UCSD-AML1 (cell line): ENCODE data around the gene HOXC11.

Experiments
- DNase-seq: peaks from one replicate; lab custom pipeline; 2025; ENCODE audit not compliant: unreplicated experiment; lab: John Stamatoyannopoulos, UW

HOXC11 gene

DNA sequence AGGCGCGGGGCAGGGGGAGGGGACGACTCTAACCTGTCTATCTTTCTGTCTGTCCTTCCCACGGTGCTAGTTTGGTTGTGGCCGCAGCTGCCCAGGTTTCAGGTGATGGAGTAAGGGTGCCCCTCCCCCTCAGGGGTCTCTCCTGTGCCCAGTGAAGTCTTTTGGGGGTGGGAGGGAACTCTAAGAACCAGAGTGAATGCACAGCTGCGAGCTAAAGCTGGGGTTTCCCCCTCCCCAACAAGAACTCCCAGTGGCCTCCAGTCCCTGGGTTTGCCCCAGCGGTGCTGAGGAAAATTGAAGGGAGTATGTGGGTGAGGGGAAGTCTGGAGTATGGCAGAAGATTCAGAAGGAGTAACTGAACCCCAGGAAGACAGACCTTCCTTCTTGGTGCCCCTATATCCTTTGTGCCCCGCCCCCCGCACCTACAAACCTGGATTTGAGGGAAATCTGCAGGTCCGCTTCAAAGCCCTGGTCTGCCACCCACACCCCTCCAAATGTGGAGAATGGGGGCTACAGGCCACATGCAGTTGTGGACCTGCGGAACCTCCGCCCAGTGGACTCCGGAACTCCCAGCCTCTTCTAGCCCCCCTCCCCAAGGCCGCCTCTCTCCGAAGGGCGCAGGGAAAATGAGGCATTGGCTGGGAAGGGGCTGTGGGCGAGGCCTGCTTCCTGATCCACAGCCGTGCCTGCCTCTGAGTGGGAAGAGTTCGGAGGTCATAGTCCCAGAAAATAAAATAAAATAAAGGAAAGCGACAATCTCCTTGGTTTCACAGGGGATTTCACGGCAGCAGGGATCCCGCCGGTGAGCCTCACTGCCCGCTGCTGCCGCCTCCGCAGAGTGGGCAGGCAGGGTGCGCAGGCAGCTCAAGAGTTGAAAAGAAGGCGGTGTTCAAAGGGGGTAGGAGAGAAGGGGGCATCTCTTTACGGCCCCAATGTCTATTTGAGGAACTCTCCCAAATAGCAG lies 23.6 kb downstream of the HOXC11 start:
- DNase-seq: no peak

DNA sequence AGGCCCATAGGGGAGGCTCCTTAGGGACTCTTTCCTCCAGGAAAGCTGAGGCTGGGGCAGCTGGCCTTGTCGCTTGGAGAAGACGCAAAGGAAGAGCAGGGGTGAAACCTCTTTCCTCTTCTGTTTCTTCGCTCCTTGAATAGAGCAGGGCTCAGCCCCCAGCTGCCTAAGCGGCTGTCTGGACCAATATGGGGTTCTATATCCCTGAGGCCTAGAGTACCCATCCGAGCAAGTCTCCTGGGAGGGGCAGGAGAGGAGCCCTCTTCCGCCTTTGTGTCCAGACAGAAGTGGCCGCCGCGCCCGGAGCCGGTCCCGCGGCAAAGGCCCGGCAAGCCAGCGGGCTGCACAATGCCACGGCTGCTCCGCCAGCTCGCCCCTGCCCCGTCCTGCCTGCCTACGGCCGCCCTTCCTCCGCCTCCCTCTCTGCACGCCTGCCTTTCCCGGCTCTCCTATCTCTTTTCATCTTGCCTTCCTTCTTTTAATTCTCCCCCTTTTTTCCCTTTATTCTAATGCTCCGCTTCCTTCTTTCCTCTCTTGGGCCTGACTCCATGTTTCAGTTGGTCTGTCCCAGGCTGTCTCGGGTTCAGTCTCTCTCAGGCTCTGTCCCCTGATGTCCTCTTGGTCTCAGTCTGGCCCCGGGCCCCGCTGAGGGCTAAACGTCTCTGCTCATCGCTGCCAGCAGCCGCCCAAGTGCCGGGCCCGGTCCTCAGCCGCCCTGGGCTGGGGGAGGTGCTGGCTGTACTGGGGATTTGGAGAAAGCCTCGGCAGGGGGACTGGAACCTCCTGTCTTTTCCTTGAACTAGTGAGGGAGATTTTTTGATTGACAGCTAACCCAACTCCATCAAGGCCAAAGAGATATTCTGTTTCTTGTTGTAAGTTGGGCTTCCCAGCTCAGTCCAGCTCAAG lies 24.5 kb downstream of the HOXC11 start:
- no peak for DNase-seq

DNA sequence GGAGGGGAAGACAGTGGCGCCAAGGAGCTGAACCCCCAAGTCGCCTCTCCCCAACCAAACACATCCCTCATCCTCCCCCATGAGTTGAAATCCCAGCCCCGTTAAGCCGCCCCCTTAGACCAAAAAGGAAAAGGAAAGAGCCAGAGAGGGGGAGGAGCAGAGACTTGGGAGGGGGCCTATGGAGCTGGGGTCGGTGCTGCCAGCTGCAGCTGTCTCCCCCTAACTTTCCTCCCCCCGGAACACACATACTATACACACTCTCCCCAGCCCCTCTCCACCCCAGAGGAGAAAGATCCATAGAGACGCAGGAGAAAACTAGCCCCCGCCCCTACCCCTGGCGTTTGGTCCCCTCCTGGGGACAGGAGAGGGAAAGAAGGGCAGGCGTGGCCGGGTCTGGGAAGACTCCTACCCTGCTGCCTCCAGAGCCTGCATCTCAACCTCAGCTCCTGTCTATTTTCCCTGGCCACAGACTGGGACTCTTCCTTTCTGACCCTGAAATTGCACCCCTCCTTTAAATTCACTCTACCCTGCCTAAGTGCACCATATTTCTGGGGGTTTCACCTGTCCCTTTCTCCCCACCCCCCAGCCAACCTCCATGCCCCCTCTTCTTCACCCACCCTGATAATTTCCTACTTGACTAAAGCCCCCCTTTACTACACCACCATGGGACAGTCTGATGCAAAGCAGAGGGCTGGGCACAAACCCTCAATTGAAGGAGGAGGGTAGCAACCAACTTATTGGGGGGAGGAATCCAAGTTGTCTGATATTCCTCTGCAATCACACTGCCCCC lies 25.4 kb downstream of the HOXC11 start:
- DNase-seq: no peak

DNA sequence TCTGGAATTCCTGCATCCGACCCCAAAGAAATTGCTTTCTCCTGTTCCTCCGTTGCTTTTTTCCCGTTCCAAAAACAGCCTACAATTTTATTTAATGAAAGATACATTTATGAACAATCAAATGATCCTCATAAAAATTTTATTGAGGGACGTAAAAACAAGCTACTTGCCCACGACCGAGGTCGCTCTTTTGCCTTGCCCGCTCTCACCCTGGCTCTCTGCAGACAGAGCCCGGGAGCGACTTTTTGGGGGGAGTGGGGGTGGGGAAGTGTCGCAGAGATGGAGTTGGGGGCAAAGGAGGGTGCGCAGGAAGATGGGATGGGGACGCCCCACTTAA lies 25.9 kb downstream of the HOXC11 start:
- no peak for DNase-seq

DNA sequence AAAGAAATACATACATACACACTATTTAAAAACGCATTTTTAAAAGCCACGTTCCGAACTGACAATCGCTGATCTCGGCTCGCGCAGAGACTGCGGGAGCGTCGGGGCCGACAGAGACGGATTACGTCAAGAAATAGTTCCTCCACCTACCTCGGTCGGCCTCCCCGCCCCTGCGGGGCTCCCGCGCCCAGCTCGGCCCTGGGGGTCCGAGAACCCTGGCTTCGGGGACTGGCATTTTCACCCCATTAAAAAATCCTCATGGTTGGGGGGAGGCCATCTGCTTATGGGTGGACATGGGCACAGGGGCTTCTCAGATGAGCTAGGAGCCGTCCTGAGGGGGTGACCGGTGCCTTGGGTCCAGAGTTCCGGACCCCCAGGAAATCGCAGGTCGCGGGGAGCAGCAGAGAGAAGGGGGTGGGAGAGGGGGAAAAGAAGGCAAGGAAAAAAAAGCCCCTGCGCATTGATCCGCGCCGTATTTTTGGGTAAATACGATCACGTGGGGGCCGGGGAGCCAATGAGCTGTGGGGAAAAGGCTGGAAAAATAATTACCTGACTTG lies 26.7 kb downstream of the HOXC11 start:
- DNase-seq: no peak

DNA sequence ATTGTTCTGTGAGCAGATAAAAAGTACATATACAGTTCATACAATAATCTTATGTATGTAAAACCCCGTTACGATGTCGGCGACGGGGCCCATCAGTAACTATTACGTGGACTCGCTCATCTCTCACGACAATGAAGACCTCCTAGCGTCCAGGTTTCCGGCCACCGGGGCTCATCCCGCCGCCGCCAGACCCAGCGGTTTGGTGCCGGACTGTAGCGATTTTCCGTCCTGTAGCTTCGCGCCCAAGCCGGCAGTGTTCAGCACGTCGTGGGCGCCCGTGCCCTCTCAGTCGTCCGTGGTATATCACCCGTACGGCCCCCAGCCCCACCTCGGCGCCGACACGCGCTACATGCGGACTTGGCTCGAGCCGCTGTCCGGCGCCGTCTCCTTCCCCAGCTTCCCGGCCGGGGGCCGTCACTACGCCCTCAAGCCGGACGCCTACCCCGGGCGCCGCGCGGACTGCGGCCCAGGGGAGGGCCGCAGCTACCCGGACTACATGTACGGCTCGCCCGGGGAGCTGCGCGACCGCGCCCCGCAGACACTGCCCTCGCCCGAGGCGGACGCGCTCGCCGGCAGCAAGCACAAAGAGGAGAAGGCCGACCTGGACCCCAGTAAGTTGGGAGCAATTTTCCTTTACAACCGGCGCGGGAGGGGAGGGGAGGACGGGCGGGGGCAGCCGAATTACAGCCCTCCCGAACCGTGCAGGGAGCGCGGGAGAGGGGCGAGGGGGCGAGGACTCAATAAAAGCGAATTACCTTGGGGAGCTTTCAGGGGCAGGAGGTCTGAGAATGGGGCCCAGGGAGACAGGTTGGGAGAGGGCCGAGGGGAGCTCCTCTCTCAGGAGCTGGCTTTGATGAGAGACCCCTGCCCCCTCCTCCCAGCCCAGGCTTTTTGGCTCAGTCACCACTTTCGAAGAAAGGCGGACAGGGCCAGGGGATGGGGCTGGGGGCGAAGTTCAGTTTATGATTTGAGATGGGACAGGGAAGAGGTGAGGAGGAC lies 27.5 kb downstream of the HOXC11 start, which contains the start of gene HOXC9:
HOXC9 (plus strand) TSS at position 46 of the 999 bp plus-strand sequence; CDS start at position 74, 28 bp downstream.
- DNase-seq: no peak

DNA sequence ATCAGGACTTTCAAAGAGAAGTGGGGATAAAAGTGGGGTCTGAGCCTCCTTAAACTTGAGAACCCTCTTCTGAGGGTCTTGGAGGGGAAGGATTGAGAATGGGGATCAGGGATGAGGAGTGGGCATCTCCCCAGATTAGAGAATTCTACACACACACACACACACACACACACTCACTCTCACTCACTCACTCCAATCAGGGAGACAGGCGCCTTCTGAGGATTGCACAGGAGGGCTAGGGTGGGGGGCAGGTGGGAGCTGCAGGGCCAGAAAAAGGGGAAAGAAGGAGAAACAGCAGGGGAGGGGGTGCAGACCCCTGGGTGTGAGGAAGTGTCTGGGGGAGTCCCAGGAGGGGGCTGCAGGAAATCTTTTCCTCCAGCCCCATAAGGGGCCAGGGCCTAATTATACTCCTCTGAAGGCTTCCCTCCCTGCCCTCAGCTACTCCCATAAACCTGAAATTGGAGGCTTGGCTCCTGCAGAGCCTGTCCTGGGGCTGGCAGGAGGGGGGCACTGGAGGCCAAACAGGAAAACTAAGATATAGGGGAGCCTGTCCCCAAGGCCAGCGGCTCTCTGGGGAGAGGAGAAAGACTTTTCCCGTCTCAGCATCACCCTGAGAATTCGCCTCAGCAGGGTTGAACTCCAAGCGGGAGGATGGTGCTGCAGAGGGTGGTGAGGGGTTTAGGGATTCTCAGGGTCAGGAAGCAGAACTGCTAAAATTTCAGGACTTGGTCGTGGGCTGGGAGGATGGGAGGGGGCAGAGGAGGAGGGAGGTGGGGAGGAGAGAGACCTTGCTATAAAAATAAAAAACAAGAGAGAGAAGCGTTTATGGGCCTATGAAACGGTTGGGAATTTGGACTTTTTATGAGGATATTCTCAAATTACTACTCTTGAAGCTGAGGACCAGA lies 28.6 kb downstream of the HOXC11 start:
- DNase-seq: no peak

DNA sequence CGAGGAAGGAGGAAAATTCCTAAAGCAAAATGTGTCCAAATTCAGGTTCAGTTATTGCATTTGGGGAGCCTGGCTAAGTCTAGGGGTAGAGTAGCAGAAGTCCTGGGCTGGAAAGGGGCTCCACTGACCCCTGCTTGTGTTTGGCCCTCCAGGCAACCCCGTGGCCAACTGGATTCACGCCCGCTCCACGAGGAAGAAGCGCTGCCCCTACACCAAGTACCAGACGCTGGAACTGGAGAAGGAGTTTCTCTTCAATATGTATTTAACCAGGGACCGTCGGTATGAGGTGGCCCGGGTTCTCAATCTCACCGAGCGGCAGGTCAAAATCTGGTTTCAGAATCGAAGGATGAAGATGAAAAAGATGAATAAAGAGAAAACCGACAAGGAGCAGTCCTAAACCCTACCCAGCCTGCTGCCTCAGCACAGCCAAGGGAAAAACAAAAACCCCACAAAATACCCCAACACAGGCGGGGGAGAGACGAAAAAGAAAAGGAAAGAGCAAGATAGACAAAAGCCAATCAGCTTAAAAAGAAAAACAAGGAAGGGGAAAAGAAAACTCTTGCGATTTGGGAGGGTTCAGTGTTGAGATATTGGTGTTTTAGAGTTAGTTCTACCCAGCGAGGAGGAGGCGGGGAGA lies 29.5 kb downstream of the HOXC11 start:
- DNase-seq: no peak

DNA sequence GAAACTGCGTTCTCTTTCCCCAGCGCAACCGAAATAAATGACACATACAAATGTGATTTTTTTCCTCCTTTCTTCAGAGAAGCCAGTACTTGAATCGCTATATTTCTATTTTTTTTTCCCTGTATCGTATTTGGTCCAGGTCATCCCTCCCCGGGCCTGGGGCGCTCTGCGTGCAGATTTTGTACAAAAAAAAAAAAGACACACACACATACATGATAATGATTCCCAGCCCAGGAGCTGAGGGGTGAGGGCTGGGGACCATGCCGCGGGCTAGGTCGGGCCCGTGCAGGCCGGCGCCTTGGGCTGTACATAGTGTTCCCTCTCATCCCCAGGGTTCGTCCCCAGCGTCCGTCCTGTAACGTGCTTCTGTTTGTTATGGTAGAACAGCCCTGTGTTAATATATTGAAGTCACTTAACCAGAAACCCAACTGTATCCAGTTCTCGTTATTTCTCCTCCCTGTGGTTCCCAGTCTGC lies 30.0 kb downstream of the HOXC11 start:
- no peak for DNase-seq

DNA sequence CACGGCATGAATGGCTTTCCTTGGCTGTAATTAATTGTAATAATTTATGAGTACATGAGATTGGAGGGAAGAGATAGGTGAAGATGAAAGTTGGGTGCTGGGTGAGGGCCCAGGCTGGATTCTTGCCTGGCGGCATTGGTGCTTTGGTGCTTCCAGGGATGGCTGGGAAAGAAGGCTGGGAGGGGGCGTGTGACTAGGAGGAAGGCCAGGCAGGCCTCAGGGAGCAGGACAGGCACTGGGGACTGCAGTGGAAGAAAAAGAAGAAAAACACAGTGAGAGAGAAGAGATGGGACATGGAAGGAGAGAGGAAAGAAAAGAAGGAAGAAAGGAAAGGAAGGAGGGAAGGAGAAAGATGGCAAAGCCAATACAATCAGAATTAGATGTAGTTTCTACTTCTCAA lies 30.7 kb downstream of the HOXC11 start:
- DNase-seq: no peak

DNA sequence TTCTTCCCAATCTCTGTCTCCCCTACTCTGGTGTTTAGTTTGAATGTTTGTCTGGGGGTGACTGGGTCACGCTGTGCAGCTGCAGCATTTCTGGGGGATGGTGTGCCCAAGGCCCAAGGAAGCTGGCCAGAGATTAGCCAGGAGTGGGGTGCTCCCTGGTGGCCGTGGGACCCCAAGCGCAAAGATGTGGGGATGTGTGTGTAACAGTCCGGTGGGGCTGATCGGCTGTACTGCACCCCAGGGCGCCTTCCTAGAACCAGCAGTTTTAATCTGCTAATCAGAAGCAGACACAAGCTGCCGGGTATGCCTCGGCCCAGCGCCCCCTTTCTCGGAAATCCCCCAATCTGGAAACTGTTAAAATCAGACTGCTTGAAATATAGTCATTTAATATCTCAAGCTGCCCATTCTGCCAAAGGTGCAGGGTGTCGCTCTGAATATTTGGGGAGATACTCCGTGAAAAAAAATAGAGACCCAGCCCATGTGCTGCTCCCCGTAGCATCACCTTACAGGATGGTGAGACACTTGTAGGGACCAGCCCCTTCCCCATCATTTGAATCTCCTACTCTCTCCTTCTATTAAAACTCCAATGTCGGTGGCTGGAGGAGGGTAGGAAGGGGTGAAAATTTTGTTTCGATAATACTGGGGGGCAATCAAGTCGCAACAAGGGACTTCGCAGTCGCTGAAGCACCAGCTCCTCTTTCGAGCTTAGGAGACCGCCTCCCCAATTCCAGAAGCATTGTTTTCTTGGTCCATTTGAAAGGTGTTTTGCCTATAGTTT lies 31.3 kb downstream of the HOXC11 start:
- no peak for DNase-seq

DNA sequence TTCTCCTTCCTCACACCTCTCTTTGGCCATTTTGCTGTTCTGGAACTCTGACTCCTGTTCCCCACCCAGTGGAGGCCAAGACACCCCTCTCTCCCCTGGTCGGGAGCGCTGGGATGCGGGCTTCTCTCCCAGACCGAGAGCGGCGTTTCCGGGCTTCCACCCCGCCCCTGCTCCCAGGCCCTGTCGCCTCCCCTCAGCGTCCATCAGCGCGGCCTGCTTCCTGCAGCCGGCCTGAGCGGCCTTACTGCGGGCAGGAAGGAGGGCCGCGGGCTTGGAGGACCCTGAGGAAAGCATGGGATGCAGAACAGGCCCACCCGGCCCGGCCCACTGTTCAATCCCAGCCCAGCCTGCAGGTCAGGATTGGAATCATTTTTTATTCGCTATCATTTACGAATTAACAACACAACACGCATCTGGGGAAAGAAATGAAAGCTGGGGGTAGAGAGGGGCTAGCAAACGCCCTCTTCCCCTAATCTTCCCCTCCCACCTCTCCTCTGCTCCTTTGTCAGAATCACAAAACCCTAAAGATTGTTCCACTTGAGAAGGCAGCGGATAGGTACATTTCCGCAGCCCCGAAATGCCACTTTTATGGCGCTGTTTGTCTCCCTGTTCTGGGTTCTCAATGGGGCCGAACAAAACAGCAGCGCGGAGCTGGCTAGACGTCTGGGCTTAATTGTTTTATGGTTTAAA lies 32.1 kb downstream of the HOXC11 start:
- no peak for DNase-seq

DNA sequence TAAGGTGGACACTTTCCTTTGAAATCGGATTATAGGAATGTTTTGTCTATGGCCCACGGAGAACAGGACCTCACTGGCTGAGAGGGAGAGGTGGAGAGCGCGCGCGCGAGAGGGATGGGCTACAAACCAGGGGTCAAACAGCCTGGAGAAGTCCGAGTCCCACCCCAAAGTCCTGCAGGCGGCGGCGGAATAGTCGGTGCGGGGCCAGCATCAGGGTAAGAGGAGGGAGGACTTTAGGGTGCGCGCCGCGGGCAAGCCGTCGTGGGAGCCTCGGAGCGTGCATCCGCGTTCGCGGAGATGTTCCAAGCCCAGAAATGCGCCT lies 32.6 kb downstream of the HOXC11 start:
- DNase-seq: no peak

DNA sequence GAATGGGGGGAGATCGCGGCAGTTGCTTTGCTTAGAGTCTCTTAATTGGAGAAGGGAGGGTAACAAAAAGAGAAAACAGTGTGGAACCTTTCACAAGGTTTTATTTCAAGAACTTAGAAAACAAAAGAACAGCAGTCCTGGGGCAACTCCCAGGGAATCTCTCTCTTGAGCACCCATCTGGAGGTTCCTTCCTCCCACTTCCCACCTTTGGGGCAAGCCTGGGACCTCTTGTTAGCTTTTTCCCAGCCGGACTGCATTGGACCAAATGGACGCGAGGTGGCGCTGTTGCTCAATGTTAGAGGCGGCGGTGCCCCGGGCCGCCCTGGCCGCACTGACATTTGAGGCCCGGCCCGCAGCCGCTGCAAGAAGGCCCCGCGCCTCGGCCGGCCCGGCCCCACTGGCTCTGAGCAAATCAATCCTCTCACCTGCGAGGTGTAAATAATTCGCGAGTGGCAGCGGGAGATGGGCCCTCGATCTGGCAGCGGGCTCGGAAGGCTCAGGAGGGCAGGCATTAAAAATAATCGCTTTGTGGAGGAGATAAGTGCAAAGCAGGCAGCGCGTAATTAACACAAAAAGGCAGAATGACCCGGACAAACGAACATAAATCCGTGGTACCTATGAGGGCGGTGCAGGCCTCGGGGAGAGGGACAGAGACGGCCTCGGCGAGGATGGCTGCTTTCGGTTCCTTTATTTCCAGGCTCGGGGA lies 33.1 kb downstream of the HOXC11 start:
- DNase-seq: peak; percentile 83

DNA sequence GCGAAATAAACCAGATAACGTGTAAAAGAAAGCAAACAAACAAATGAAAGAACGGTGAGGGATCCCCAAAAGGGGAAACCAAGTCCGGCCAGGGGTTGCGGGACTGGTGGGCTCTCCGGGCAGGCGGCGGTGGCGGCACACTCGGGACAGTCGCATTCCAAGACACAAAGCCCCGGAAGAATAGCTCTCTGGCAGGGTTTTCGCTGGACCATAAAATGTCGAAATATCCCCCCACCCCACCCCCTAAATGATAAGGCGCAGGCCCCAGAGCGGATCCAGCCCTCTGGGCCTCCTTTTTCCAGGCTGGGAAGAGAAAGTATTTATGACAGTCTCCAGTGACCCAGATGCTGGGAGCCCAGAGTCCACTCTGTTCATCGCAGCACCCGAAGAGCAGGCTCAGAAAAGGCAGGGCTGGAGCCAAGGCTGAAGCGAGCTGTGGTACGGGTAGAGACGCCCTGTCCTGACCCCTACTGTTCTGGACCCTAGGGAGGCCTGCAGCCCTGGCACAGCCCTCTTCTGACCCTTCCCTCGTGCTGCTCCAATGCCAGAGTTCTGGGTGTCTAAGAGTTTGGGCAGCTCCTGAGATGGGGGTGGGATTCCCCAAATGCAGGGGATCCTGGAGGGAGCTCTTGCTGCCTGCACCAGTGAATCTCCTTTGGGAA lies 33.8 kb downstream of the HOXC11 start:
- DNase-seq: no peak
